CD4-positive, alpha-beta T cell treated with Interleukin-15 for 4 hours (primary cell): ENCODE measurements around the gene NUTF2.
"Not testable (repeated sequence)": the region's sequence is repeated elsewhere in the genome, so short reads cannot be mapped to it uniquely, and the experiment has no call there.

Experiments used
- DNase-seq: peaks from one replicate; pipeline ENCODE4 v3.0.0-alpha.2; 2020; ENCODE audit warnings: low spot score

Gene NUTF2

DNA sequence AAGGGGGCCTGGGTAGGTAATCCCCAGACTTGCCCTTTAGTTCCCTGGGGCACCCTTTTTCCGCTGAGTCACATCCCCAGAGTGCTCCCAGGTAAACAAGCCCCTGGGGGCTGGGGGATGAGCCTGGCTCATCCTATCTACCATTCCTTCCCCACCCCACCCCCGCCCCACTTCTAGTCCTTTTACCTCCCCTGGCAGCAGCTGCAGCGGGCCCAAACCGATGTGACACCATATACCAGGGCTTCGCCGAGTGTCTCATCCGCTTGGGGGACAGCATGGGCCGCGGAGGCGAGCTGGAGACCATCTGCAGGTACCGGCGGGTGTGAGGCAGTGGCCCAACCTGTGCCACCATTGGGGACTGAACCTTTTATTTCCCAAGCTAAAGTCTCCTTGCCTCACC lies 38.8 kb downstream of the NUTF2 start:
- no peak for DNase-seq

DNA sequence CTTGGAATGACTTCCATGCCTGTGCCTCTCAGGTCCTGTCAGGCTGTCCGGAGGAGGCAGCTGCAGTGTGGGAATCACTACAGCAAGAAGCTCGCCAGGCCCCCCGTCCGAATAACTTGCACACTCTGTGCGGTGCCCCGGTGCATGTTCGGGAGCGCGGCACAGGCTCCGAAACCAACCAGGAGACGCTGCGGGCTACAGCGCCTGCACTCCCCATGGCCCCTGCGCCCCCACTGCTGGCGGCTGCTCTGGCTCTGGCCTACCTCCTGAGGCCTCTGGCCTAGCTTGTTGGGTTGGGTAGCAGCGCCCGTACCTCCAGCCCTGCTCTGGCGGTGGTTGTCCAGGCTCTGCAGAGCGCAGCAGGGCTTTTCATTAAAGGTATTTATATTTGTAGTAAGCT lies 39.2 kb downstream of the NUTF2 start:
- no peak for DNase-seq

DNA sequence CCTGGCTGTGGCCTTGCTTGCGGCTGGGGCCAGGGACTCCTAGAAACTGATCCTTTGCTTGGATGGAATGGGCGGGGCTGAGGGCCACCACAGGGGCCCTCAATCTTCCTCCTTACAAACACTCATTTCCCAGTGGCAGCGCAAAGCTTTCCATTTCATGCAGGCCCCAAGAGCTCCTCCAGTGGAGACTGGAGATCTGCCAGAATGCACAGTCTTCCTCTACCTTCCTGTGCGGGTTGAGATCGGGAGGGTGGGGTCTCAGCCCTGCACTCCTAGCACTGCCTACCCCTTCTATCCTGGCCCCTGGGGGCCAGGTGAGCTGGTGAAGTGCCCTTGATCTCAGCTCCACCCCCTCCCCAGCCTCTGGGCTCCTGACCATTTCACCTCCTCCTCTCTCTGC lies 39.7 kb downstream of the NUTF2 start:
- no peak for DNase-seq

DNA sequence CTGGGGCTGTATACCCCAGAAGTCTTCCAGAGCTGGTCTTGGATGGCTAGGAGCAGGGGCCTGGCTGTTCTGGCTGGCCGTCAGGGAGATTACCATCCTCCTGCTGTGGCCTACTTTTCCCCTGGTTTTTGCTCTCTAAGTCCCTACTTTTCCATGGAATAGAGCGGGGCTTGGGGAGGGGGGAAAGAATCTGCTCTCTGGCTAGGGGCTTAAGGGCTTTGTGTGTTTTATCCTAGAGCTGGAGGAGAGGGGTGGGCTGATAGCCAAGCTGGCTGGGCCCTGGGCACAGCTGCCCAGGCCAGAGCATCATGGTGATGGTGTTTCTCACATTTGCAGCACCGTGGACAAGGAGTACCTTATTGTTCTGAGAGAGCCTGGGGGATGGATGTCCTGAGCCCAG lies 41.6 kb downstream of the NUTF2 start:
- no peak for DNase-seq

DNA sequence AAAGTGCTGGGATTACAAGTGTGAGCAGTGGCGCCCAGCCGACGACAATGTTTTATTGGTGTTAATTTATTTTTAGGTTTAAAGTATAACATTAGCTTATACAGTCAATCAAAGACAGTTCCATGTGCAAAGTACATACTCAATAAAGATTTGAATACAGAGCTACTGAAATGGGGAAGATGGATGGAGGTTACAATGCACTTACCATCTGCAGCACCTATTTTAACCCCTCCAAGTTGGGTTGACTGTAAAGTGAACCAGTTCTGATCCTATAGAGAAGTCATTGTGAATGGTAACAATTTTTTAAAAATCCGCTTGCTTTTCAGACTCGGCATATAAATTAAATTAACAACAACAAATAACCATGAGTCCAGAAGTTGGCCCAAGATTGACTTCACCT lies 45.6 kb downstream of the NUTF2 start:
- no peak for DNase-seq

DNA sequence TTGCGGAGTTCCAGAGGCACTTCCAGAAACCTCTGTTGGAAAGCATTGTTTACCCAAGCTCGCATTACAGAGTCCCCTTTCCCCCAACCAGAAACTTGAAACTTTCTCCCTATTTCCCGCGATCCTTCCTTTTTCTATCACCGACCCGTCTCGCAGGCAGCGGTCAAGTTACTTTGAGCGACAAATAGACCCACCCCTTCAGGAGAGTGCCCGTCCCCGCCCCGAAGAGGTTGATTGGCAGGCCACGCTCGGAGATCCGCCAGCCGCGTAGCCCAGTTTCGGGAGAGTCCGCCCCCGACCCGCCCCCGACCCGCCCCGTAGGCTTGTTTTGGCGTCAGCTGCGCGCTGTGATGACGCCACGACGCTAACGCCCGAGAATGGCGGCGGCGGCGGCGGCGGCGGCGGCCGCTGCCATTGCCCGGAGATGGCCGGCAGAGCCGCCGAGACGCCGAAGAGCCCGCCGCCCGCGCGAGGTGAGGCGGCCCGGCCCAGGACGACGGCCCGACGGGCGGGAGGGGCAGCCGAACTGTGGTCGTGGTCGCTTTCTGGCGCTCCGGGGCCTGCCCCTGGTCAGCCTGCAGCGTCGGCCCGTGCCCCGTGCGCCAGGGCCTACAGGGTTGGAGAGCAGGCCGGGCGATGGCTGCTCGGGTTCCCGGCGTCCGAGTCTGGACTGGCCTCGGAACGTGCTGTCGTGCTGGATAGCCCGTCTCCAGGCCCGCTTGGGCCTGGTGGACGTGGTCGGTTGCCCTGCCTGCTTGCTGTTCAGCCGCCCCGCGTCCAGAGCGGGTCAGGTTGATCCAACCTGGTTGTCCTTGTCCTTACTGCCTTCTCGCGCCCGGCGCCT lies 46.4 kb downstream of the NUTF2 start, which contains the start of gene PSKH1:
Gene PSKH1, plus strand, starts transcription at position 356 of the 844 bp plus-strand sequence. CDS start 15,496 bp downstream, outside the sequence.
- DNase-seq = peak; percentile 92

DNA sequence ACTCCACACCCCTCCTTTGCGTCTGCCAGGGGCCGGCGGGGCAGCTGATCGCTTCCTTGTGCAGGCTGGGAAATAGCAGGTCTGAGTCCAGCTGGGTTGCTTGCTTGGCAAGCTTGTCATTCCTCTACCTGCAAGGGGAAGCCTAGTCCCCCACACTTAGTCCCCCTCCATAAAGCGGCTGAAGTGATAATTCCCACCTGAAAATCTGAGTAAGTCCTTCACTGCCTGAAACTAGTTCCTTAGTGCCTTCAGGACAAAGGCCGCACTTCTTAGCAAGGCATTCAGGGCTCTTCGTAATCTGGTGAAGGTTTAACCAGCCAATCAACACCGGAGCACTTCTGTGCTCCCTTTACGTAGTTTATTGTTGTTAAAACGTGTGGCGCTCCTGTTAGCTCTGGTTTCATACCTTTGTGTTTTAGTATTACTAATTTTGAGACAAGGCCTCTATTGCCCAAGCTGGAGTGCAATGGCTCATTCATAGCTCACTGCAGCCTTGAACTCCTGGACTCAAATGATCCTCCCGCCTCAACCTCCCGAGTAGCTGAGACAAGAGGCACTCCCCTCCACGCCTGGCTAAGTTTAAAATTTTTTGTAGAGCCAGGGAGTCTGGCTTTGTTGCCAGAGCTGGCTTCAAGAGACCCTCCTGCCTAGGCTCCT lies 47.1 kb downstream of the NUTF2 start:
- no peak for DNase-seq

DNA sequence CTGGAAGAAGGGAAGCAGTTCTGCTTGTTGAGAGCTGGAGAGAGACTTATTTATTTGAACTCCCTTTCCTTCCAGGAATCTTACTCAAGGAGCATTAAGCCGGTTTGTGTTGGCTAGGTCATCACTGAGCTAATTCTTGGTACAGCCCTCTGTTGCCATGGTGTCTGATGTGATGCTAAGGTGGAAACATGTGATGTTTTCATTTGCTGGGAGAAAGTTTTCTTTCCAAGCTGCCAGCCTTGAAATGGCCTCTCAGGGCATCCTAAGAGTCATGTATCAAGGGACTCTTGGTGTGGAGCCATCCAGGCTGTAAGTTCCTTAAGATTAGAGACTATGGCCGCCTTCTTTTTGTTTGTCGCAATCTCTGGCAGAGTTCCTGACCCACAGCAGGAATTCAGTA lies 50.5 kb downstream of the NUTF2 start:
- no peak for DNase-seq

DNA sequence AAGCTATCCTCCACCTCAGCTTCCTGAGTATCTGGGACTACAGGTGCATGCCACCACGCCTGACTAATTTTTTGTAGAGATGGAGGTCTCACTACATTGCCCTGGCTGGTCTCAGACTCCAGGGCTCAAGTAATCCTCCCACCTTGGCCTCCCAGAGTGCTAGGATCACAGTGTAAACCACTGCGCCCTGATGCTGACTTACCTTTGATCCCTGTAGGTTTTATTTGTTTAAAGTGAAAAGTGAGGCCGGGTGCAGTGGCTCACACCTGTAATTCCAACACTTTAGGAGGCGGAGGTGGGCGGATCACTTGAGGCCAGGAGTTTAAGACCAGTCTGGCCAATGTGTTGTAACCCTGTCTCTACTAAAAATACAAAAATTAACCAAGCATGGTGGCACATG lies 55.0 kb downstream of the NUTF2 start:
- DNase-seq = no peak

DNA sequence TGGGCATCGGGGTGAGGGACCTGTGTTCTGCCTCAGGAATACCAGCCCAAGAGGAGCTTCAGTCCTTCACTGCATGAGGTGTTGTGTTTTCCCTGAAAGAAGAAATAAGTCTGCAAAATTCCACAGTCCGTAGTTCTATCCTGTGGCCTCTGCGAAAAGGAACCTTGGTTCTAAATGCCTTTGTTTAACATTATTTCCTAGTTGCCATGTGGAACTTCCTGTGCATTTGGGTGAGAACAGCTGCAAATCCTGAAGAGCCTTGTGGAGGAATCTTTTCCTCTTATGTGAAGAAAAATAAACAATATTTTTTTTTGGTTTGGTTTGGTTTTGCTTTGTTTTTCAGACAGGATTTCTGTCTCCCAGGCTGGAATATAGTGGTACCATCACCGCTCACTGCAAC lies 56.1 kb downstream of the NUTF2 start:
- DNase-seq = no peak

DNA sequence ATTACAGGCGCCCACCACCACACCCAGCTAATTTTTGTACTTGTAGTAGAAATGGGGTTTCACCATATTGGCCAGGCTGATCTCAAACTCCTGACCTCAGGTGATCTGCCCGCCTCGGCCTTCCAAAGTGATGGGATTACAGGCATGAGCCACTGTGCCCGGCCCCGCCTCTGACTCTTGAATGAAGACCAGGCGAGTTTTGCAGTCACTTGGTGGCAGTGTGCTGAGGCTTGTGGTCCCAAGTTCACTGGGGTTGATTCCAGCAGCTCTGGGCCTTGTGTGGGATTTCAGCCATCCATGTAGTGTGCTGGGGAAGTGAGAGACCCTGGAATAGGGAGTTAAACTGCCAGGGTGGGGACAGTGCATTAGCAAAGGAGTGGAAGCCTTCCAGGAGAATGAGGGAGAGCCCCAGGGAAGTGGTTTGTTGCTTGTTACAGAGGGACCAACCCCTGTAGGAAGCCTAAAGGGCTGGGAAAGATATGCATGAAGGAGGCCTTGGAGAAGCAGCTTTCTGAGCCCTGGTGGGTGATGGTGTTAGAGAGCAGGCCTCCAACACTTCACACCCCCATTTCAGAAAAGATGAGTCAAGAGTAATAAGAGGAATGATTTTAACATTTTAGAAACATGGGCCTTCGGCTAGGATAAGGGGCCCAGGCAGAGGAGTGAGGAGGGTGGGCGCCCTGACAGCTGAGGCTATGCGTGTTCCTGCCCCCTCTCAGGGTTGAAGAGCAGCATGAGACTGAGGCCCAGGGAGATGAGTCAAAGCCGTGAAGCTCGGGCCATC lies 60.9 kb downstream of the NUTF2 start:
- DNase-seq = no peak

DNA sequence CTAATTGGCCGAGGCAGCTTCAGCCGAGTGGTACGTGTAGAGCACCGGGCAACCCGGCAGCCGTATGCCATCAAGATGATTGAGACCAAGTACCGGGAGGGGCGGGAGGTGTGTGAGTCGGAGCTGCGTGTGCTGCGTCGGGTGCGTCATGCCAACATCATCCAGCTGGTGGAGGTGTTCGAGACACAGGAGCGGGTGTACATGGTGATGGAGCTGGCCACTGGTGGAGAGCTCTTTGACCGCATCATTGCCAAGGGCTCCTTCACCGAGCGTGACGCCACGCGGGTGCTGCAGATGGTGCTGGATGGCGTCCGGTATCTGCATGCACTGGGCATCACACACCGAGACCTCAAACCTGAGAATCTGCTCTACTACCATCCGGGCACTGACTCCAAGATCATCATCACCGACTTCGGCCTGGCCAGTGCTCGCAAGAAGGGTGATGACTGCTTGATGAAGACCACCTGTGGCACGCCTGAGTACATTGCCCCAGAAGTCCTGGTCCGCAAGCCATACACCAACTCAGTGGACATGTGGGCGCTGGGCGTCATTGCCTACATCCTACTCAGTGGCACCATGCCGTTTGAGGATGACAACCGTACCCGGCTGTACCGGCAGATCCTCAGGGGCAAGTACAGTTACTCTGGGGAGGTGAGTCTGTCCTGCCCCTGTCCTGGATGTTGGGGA lies 62.5 kb downstream of the NUTF2 start:
- no peak for DNase-seq

DNA sequence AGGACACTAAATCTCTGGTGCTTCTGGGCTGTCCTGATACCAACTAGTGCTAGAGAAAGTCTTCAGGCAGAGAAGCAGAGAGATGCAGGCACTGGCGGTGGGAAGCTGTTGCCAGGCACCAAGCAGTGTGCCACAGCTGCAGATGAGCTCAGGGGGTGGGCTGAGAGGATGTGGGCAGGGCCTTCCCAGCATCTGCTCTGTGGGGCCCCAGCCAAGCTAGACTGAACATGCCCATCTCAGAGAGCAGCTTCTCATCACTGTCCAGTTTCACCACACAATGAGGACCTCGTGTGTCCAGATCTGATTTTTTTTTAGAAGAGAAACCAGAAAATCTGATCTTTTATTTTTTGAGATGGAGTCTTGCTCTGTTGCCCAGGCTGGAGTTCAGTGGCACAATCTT lies 63.4 kb downstream of the NUTF2 start:
- DNase-seq = no peak

DNA sequence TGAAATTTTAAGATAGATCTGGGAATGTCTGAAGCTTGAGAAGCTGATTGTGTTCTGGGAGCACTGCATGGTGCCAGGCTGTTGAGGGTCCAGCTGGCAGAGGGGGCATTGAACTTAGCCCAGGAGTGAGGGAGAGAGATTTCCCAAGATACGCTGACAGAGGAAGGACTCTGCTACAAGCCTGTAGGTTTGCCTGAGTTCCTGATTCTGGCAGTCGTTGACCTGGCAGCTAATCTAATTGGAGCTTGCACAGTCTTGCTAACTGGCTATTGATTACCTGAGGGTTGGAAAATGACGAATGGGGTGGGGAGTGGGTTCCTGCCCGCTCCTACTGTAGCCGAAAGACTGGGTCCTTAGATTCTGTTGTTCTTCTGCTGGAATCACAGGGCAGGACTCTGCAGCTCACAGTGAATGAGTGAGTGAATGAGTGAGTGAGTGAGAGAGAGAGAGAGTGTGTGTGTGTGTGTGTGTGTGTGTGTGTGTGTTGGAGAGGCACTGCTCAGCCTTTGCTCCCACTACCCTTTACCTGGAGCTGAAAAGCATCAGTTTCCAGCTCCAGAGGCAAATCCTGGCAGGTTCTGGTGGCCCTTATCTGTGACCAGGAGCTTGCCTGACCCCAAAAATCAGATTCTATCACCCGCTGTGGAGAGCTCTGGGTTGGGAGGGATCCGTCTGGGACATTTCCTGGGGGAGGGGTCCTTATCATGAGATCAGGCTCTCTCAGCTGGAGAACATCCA lies 68.2 kb downstream of the NUTF2 start:
- no peak for DNase-seq

DNA sequence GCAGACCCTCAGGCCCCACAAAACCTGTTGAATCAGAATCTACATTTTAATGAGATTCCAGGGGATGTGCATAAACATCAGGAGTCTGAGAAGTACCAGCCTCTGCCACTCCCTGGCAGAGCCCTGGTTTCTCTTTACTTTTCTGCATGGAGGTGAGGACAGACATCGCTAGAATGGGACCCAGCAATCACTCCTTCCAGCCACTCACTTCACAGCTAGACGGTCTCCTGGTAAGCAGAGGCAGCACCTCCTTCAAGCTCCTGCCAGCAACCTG lies 68.7 kb downstream of the NUTF2 start:
- DNase-seq = not testable (repeated sequence)

DNA sequence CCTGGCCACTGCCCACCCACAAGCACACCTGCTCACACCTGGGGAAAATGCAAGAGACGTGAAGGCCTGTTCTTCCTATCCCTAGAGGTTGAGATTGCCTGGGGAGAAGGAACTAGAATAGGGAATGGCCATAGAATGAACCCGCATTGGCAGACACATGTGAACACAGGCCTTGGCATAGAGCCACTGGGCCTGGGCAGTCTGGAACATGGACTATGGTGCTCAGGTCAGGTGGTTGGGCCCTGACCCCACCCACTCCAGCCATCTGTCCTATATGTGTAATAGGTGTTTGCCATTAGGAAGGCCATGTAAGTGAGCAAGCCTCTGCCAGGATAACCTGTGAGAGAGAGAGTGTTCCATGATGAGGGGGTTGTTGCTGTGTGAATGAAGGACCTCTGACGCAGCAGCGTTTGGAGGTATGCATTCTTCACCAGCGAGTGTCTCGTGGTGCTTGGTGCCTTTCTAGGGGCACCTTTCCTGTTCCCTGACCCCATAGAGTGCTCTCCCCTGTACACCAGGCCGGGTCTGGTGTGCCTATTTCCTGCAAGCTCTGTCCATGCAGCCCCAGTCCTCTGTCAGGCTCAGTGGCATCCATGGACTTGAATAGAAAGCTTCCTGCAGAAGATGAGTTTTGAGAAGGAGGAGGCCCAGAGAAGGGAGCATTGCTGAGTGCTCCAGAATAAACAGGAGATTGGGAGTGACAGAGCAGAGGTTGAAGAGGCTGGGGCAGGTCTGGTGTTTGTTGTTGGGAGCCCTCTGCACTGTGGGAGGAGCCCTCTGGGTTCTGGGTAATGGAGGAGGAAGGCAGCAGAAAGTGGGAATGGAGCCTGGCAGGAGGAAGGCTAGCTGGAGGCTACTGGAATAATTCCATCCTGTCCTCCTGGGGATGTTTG lies 69.3 kb downstream of the NUTF2 start:
- DNase-seq = no peak

DNA sequence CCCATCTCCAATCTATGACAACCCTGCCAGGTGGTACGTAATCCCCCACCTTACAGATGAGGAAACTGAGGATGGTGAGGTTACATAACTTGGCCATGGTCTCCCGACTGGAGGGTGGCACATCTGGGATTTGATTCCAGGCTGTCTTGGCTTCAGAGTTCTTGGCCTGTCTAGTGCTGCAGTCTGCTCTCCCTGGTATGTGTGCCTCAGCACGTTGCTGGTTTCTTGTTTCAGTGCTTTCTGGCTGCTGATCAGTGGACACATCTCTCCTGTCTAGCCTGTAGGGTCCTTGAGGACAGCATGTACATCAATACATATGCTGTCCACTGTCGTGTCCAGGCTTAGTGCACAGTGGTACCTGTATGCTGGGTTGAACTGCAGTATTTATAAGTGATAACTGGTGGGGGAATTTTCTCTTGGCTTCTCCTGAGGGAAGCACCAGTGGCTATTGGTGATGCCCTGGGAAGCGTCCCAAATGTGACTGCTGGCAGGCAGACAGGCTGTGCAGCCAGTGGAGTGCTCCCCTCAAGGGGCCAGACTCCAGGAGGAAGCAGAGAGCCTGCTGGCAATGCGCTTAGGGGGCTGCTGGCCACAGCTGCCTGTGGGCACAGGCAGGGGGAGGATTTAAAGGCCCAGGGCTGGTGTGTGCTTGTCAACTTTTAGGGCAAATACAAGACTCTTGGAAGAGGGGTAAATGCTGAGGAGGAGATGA lies 70.6 kb downstream of the NUTF2 start:
- DNase-seq = no peak

DNA sequence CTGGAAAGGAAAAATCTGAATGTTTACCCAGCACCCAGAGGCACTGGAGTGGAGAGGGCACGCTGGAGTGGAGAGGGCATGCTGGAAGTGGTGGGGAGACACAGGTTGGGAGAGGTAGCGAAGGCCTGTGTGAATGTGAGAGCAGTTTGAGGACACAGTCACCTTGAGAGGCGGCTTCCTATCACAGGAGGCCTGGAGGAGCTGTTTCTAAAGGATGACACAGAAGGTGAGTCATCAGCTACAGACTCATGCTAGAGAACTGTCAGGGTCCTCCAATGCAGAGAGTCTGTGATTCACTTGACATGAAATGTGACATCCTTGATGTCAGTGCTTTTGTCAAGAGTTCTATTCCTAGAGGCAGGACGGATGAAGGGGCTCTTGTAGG lies 71.1 kb downstream of the NUTF2 start:
- DNase-seq = peak; percentile 60

DNA sequence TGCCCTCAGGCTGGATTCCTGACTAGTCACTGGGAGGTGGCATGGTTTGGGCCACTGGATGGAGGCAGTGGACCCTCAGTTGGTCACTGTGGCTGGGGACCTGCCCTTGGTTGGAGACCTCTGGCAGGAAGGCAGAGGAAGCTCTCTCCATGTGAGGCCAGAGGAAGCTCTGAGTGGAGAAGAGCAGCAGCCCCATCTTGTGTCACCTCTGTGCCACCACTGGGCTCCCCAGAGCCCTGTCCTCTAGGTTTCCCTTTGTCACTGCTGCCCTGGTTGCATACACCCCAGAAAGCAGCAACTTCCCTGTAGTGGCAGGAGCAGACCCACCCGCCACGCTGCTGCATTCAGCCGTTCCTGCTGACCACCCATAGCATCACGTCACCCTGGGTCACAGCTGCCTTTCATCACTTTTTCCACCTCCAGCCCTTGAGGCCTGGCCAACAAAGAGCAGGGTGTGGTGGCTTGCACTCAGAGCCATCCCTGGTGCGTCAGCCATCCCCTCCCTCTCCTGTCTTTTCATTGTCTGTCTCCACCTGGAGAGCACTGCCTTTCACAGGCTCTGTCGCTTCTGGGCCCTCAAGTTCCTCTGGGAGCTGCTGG lies 73.0 kb downstream of the NUTF2 start:
- no peak for DNase-seq
